ENCODE results near the gene DNAJB6. TPM values are rescaled to one million over a fixed set of nuclear protein-coding genes. Genes with fewer than 3 reads are reported as not detected.

The DNAJB6 gene
- total RNA-seq, 1 experiment from 2014 or later = 288 TPM

DNA sequence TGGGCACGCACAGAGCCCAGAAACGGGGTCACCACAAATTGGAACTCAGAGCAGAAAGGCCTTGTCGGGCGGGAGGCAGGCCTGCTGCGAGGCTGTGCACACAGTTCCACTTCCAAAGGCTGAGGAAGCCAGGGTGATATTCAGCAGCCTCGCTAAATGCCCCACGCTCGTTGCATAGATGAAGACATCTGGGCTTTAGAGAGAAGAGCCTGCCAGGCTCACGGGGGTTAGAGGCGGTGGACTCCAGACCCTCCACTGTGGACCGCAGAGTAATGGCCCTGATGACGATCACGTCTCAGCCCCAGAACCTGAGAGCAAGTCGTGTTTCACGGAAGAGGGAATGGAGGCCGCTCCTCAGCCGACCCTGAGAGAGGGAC, 104.2 kb downstream of the DNAJB6 start:
- CTCF ChIA-PET = no interaction called here

DNA sequence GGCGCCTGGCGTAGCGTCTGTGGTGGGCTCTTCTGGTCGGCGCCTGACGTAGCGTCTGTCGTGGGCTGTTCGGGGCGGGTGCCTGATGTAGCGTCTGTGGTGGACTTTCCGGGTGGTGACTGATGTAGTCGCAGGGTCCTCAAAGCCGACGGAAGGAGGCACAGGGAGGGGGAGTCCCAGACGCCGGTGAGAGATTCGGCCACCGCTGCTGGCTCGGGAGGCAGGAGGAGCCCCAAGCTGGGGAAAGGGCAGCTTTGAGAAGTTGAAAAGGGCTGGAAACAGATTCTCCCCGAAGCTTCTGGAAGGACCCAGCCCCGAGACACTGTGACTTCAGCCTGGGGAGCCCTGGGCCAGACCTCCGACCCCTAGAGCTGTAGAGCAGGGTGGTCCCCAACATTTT, 105.7 kb downstream of the DNAJB6 start:
- Mint-ChIP-seq H3K27me3 (ENCODE audit: low read depth) (no peaks in the 10 kb centered on the region; the same call in 1 of the 2 replicates), H3K4me3 (no peak overlapping the region), H3K4me1 (no peaks in the 10 kb centered on the region), H3K36me3 (peaks cover 20% of the 10 kb centered on the region), H3K9me3 (peaks cover 29% of the 10 kb centered on the region), H3K27ac (no peak overlapping the region)
- ATAC-seq (no peak), DNase-seq (ENCODE audit: low spot score) (no peak)
- CTCF ChIA-PET = no interaction called here
- TF ChIP-seq NR2C2 (CRISPR knock-in tag; IDR thresholded peaks at IDR 0.05) = no peak
- no peak for TF ChIP-seq RELA (CRISPR knock-in tag; IDR thresholded peaks at IDR 0.05; ENCODE audit: borderline replicate concordance)
- TF ChIP-seq ELF4 (CRISPR knock-in tag; IDR thresholded peaks at IDR 0.05; ENCODE audit: low read depth) = no peak
- TF ChIP-seq, protein P1, sequence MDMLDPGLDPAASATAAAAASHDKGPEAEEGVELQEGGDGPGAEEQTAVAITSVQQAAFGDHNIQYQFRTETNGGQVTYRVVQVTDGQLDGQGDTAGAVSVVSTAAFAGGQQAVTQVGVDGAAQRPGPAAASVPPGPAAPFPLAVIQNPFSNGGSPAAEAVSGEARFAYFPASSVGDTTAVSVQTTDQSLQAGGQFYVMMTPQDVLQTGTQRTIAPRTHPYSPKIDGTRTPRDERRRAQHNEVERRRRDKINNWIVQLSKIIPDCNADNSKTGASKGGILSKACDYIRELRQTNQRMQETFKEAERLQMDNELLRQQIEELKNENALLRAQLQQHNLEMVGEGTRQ (CRISPR knock-in tag; IDR thresholded peaks at IDR 0.05) = no peak
- TF ChIP-seq ATF1 (CRISPR knock-in tag; IDR thresholded peaks at IDR 0.05) = no peak
- no peak for TF ChIP-seq OVOL2 (CRISPR knock-in tag; IDR thresholded peaks at IDR 0.05; ENCODE audit: borderline replicate concordance)
- TF ChIP-seq, protein P2, sequence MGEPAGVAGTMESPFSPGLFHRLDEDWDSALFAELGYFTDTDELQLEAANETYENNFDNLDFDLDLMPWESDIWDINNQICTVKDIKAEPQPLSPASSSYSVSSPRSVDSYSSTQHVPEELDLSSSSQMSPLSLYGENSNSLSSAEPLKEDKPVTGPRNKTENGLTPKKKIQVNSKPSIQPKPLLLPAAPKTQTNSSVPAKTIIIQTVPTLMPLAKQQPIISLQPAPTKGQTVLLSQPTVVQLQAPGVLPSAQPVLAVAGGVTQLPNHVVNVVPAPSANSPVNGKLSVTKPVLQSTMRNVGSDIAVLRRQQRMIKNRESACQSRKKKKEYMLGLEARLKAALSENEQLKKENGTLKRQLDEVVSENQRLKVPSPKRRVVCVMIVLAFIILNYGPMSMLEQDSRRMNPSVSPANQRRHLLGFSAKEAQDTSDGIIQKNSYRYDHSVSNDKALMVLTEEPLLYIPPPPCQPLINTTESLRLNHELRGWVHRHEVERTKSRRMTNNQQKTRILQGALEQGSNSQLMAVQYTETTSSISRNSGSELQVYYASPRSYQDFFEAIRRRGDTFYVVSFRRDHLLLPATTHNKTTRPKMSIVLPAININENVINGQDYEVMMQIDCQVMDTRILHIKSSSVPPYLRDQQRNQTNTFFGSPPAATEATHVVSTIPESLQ (CRISPR knock-in tag; IDR thresholded peaks at IDR 0.05) = no peak
- TF ChIP-seq TP53 (CRISPR knock-in tag; IDR thresholded peaks at IDR 0.05) = no peak
- TF ChIP-seq CREB1 (CRISPR knock-in tag; IDR thresholded peaks at IDR 0.05) = no peak
- TF ChIP-seq, protein P3, sequence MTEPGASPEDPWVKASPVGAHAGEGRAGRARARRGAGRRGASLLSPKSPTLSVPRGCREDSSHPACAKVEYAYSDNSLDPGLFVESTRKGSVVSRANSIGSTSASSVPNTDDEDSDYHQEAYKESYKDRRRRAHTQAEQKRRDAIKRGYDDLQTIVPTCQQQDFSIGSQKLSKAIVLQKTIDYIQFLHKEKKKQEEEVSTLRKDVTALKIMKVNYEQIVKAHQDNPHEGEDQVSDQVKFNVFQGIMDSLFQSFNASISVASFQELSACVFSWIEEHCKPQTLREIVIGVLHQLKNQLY (CRISPR knock-in tag; IDR thresholded peaks at IDR 0.05) = no peak
- TF ChIP-seq IRF2 (CRISPR knock-in tag; IDR thresholded peaks at IDR 0.05; ENCODE audit: borderline replicate concordance, low read depth) = no peak
- TF ChIP-seq, protein P4, sequence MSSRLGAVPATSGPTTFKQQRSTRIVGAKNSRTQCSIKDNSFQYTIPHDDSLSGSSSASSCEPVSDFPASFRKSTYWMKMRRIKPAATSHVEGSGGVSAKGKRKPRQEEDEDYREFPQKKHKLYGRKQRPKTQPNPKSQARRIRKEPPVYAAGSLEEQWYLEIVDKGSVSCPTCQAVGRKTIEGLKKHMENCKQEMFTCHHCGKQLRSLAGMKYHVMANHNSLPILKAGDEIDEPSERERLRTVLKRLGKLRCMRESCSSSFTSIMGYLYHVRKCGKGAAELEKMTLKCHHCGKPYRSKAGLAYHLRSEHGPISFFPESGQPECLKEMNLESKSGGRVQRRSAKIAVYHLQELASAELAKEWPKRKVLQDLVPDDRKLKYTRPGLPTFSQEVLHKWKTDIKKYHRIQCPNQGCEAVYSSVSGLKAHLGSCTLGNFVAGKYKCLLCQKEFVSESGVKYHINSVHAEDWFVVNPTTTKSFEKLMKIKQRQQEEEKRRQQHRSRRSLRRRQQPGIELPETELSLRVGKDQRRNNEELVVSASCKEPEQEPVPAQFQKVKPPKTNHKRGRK (CRISPR knock-in tag; IDR thresholded peaks at IDR 0.05; ENCODE audit: borderline replicate concordance) = no peak
- TF ChIP-seq FOXJ3 (CRISPR knock-in tag; IDR thresholded peaks at IDR 0.05; ENCODE audit: borderline replicate concordance) = no peak
- no peak for TF ChIP-seq FOXP1 (CRISPR knock-in tag; IDR thresholded peaks at IDR 0.05; ENCODE audit: borderline replicate concordance)
- TF ChIP-seq, protein P5, sequence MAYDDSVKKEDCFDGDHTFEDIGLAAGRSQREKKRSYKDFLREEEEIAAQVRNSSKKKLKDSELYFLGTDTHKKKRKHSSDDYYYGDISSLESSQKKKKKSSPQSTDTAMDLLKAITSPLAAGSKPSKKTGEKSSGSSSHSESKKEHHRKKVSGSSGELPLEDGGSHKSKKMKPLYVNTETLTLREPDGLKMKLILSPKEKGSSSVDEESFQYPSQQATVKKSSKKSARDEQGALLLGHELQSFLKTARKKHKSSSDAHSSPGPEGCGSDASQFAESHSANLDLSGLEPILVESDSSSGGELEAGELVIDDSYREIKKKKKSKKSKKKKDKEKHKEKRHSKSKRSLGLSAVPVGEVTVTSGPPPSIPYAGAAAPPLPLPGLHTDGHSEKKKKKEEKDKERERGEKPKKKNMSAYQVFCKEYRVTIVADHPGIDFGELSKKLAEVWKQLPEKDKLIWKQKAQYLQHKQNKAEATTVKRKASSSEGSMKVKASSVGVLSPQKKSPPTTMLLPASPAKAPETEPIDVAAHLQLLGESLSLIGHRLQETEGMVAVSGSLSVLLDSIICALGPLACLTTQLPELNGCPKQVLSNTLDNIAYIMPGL (CRISPR knock-in tag; IDR thresholded peaks at IDR 0.05) = no peak
- no peak for TF ChIP-seq ZNF121 (CRISPR knock-in tag; IDR thresholded peaks at IDR 0.05)
- TF ChIP-seq, protein P6, sequence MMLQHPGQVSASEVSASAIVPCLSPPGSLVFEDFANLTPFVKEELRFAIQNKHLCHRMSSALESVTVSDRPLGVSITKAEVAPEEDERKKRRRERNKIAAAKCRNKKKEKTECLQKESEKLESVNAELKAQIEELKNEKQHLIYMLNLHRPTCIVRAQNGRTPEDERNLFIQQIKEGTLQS (CRISPR knock-in tag; conservative IDR thresholded peaks at IDR 0.05) = no peak
- POLR2A ChIA-PET = no interaction called here

More for the DNA sequence above, 104.2 kb downstream of the DNAJB6 start:
- TF ChIP-seq NR1H2 (CRISPR knock-in tag; IDR thresholded peaks at IDR 0.05) (no peak), GABPB1 (CRISPR knock-in tag; IDR thresholded peaks at IDR 0.05) (no peak), PRRX2 (CRISPR knock-in tag; IDR thresholded peaks at IDR 0.05) (no peak), NFYB (CRISPR knock-in tag; conservative IDR thresholded peaks at IDR 0.05; ENCODE audit: low read depth) (no peak)
- TF ChIP-seq, protein P7, sequence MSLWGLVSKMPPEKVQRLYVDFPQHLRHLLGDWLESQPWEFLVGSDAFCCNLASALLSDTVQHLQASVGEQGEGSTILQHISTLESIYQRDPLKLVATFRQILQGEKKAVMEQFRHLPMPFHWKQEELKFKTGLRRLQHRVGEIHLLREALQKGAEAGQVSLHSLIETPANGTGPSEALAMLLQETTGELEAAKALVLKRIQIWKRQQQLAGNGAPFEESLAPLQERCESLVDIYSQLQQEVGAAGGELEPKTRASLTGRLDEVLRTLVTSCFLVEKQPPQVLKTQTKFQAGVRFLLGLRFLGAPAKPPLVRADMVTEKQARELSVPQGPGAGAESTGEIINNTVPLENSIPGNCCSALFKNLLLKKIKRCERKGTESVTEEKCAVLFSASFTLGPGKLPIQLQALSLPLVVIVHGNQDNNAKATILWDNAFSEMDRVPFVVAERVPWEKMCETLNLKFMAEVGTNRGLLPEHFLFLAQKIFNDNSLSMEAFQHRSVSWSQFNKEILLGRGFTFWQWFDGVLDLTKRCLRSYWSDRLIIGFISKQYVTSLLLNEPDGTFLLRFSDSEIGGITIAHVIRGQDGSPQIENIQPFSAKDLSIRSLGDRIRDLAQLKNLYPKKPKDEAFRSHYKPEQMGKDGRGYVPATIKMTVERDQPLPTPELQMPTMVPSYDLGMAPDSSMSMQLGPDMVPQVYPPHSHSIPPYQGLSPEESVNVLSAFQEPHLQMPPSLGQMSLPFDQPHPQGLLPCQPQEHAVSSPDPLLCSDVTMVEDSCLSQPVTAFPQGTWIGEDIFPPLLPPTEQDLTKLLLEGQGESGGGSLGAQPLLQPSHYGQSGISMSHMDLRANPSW (CRISPR knock-in tag; conservative IDR thresholded peaks at IDR 0.05; ENCODE audit: low read depth) = no peak
- TF ChIP-seq, protein P8, sequence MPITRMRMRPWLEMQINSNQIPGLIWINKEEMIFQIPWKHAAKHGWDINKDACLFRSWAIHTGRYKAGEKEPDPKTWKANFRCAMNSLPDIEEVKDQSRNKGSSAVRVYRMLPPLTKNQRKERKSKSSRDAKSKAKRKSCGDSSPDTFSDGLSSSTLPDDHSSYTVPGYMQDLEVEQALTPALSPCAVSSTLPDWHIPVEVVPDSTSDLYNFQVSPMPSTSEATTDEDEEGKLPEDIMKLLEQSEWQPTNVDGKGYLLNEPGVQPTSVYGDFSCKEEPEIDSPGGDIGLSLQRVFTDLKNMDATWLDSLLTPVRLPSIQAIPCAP (CRISPR knock-in tag; IDR thresholded peaks at IDR 0.05) = no peak
- Mint-ChIP-seq H3K4me3 (no peak overlapping the region), H3K36me3 (peaks cover 20% of the 10 kb centered on the region), H3K4me1 (no peaks in the 10 kb centered on the region), H3K27ac (no peak overlapping the region), H3K9me3 (peaks cover 27% of the 10 kb centered on the region), H3K27me3 (ENCODE audit: low read depth) (no peaks in the 10 kb centered on the region; the same call in 1 of the 2 replicates)
- POLR2A ChIA-PET = no interaction called here
- no peak for DNase-seq (ENCODE audit: low spot score)
- no peak for ATAC-seq

Measured in WTC11 (cell line).